SU-DHL-6 (cell line): ENCODE results near the gene CHRNB1.

Source experiments
- EZH2phosphoT487 ChIP-seq: fragments of 200-600 bp; sonication (generic), shearing (Covaris generic); conservative IDR thresholded peaks from 2 replicates; pipeline ENCODE4 v1.6.1; 2018; ENCODE audit warnings: mild to moderate bottlenecking, antibody characterized with exemption, low read length, moderate library complexity, mixed read lengths
- TF ChIP-seq, protein P1 (sequence below): fragments of 200-600 bp; sonication (generic); IDR thresholded peaks from one replicate; pipeline ENCODE4 v1.5.1; 2017; ENCODE audit warnings: antibody characterized with exemption, mild to moderate bottlenecking, low read length, moderate library complexity; ENCODE audit not compliant: insufficient read depth, poor library complexity, severe bottlenecking

DNA sequence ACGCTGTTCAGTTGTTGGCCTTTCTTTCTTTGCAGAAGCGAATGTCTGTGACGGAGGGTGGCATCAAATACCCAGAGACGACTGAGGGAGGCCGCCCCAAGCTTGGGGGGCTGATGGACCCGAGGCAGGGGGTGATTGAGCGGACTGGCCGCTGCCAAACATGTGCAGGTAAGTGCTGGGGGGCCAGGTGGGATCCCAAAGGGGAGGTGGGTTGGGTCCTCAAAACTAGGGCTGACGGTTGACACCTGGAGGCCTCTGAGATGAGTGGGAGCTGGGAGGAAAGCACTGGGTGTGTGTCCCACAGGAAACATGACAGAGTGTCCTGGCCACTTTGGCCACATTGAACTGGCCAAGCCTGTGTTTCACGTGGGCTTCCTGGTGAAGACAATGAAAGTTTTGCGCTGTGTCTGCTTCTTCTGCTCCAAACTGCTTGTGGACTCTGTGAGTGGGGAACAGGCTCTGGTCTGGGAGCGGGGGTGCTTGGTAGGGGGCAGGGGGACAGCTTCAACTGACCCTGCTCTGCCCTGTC is 51.1 kb downstream of the CHRNB1 start:
- TF ChIP-seq, protein P1, sequence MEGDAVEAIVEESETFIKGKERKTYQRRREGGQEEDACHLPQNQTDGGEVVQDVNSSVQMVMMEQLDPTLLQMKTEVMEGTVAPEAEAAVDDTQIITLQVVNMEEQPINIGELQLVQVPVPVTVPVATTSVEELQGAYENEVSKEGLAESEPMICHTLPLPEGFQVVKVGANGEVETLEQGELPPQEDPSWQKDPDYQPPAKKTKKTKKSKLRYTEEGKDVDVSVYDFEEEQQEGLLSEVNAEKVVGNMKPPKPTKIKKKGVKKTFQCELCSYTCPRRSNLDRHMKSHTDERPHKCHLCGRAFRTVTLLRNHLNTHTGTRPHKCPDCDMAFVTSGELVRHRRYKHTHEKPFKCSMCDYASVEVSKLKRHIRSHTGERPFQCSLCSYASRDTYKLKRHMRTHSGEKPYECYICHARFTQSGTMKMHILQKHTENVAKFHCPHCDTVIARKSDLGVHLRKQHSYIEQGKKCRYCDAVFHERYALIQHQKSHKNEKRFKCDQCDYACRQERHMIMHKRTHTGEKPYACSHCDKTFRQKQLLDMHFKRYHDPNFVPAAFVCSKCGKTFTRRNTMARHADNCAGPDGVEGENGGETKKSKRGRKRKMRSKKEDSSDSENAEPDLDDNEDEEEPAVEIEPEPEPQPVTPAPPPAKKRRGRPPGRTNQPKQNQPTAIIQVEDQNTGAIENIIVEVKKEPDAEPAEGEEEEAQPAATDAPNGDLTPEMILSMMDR = no peak
- no peak for TF ChIP-seq EZH2phosphoT487
